PC-9 (cell line): ENCODE data around the gene BCAS2. TPM values are rescaled to one million over a fixed set of nuclear protein-coding genes. Genes with fewer than 3 reads are reported as not detected.

Source experiments
- BruUV-seq: library from RNA; stranded (reverse); fragments of 400-500 nt; replicated peaks from 2 replicates; lab custom pipeline; 2021; lab: Mats Ljungman, UMichigan
- CTCF ChIA-PET: fragments of 300-600 bp; sonication (Branson Sonifier 250); formaldehyde crosslinking; loops from one replicate; lab custom pipeline; 2022; ENCODE audit warnings: antibody characterized with exemption; lab: Charles Lee
- POLR2A ChIA-PET: fragments of 300-600 bp; sonication (Branson Sonifier 250); formaldehyde crosslinking; loops from one replicate; lab custom pipeline; 2022; ENCODE audit warnings: antibody characterized with exemption; ENCODE audit not compliant: unreplicated experiment; lab: Charles Lee
- DNase-seq, 2 experiments: peaks; one replicate each; pipeline versions ENCODE4 v3.0.0 to v3.0.0-alpha.2; 2015 to 2022; ENCODE audit warnings: mixed read lengths in 1 of 2
- H2AFZ ChIP-seq: fragments of 200-600 bp; sonication (generic); 2 replicates; pipeline ENCODE4 v1.8.1; 2017; ENCODE audit warnings: antibody characterized with exemption
- H3F3A ChIP-seq: fragments of 200-600 bp; sonication (generic); 2 replicates; pipeline ENCODE4 v1.8.1; 2017; ENCODE audit warnings: antibody characterized with exemption, mild to moderate bottlenecking, low read depth; ENCODE audit not compliant: insufficient read depth
- H3K27ac ChIP-seq: fragments of 200-600 bp; sonication (generic); 2 replicates; pipeline ENCODE4 v1.6.1; 2016; ENCODE audit warnings: mixed run types
- H3K27me3 ChIP-seq: fragments of 200-600 bp; sonication (generic); 2 replicates; pipeline ENCODE4 v1.6.1; 2016; ENCODE audit warnings: low read depth, mixed run types; ENCODE audit not compliant: insufficient read depth
- H3K36me3 ChIP-seq: fragments of 200-600 bp; sonication (generic); 2 replicates; pipeline ENCODE4 v1.6.1; 2016; ENCODE audit warnings: low read depth, mixed run types
- H3K4me1 ChIP-seq: fragments of 200-600 bp; sonication (generic); replicated peaks from 2 replicates; pipeline ENCODE4 v1.6.1; 2016; ENCODE audit warnings: mixed run types; ENCODE audit not compliant: insufficient read depth
- H3K4me2 ChIP-seq: fragments of 200-600 bp; sonication (generic); 2 replicates; pipeline ENCODE4 v1.6.1; 2017; ENCODE audit warnings: mixed run types
- H3K4me3 ChIP-seq: fragments of 200-600 bp; sonication (generic); 2 replicates; pipeline ENCODE4 v1.6.1; 2016; ENCODE audit warnings: mixed run types
- H3K79me2 ChIP-seq: fragments of 200-600 bp; sonication (generic); 2 replicates; pipeline ENCODE4 v1.6.1; 2017; ENCODE audit warnings: low read depth, mixed run types
- H3K9me2 ChIP-seq: fragments of 200-600 bp; sonication (generic); 2 replicates; pipeline ENCODE4 v1.8.1; 2017; ENCODE audit warnings: mild to moderate bottlenecking; ENCODE audit not compliant: insufficient read depth
- H3K9me3 ChIP-seq: fragments of 200-600 bp; sonication (generic); 2 replicates; pipeline ENCODE4 v1.8.1; 2016; ENCODE audit warnings: low read depth; ENCODE audit not compliant: insufficient read depth
- H4K20me1 ChIP-seq: fragments of 200-600 bp; sonication (generic); 2 replicates; pipeline ENCODE4 v1.8.1; 2017; ENCODE audit not compliant: insufficient read depth
- EZH2 ChIP-seq: fragments of 200-600 bp; sonication (generic); IDR thresholded peaks from 2 replicates; pipeline ENCODE4 v1.8.0; 2017; ENCODE audit warnings: antibody characterized with exemption, low read depth
- intact Hi-C: fragments of 100-400 bp; cut with micrococcal nuclease; formaldehyde crosslinking; loops from one replicate; pipeline ENCODE4 v1.10.0; 2022; ENCODE audit not compliant: unreplicated experiment
- total RNA-seq: library from RNA; stranded (reverse); gene quantifications from 2 replicates; pipeline ENCODE4 v1.2.3, GENCODE V29; 2021
- TF ChIP-seq, protein P1 (sequence below): fragments of 200-600 bp; sonication (generic); conservative IDR thresholded peaks from 2 replicates; pipeline ENCODE4 v1.6.1; 2017; ENCODE audit warnings: mixed run types, antibody characterized with exemption, mild to moderate bottlenecking, moderate library complexity

BCAS2 gene
- total RNA-seq, 1 experiment from 2014 or later, result 36.7 TPM

GRCh38 chr1:114586513-114587047 lies 5.2 kb upstream of the BCAS2 start:
- H3F3A ChIP-seq, result peaks cover 10% of the 10 kb centered on the region; the same call in 1 of the 2 replicates
- intact Hi-C loops, result no loop called here
- peaks cover 6% of the 10 kb centered on the region for H3K4me1 ChIP-seq
- TF ChIP-seq EZH2, result no peak
- TF ChIP-seq, protein P1, sequence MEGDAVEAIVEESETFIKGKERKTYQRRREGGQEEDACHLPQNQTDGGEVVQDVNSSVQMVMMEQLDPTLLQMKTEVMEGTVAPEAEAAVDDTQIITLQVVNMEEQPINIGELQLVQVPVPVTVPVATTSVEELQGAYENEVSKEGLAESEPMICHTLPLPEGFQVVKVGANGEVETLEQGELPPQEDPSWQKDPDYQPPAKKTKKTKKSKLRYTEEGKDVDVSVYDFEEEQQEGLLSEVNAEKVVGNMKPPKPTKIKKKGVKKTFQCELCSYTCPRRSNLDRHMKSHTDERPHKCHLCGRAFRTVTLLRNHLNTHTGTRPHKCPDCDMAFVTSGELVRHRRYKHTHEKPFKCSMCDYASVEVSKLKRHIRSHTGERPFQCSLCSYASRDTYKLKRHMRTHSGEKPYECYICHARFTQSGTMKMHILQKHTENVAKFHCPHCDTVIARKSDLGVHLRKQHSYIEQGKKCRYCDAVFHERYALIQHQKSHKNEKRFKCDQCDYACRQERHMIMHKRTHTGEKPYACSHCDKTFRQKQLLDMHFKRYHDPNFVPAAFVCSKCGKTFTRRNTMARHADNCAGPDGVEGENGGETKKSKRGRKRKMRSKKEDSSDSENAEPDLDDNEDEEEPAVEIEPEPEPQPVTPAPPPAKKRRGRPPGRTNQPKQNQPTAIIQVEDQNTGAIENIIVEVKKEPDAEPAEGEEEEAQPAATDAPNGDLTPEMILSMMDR, result no peak
- H4K20me1 ChIP-seq, result no peaks in the 10 kb centered on the region
- no peak overlapping the region for H2AFZ ChIP-seq
- no peaks in the 10 kb centered on the region for H3K9me3 ChIP-seq
- DNase-seq, result no peak
- CTCF ChIA-PET, result no interaction called here
- no peaks in the 10 kb centered on the region for H3K27me3 ChIP-seq
- H3K36me3 ChIP-seq, result no peaks in the 10 kb centered on the region
- H3K4me3 ChIP-seq, result no peak overlapping the region
- POLR2A ChIA-PET, result interaction anchor here (0.5 kb wide), 1 partner anchor 9 kb away, joined by 7 read pairs; no protein-coding TSS in a partner anchor
- no peak overlapping the region for H3K27ac ChIP-seq
- no peaks in the 10 kb centered on the region for H3K9me2 ChIP-seq
- no peaks in the 10 kb centered on the region for H3K79me2 ChIP-seq
- no TSS peak for BruUV-seq
- no peak overlapping the region for H3K4me2 ChIP-seq

DNA sequence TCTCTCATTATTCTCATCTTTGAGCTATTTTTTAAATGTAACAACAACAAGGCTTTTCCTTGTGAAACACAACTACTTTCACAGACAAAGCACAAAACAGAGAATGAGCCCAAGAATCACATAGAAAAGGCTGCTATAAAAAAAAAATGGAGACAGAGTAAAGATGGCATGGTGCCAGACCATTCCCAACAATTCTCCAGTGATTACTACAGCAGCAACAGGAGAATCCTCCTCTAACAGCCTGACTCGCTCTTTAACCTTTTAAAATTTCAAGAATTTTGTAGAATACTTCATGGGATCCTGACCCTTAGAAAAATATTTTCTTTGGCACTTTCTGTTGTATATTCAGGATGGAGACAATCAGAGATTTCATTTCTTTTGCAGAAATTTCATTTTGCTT lies 3.8 kb upstream of the BCAS2 start:
- no TSS peak for BruUV-seq
- CTCF ChIA-PET, result no interaction called here

GRCh38 chr1:114574365-114574764 lies 7.0 kb downstream of the BCAS2 start:
- H3K4me2 ChIP-seq, result no peak overlapping the region
- peaks cover 51% of the 10 kb centered on the region for H3K36me3 ChIP-seq
- no peaks in the 10 kb centered on the region for H3K9me3 ChIP-seq
- DNase-seq, result no peak
- no peaks in the 10 kb centered on the region for H3K27me3 ChIP-seq
- no peaks in the 10 kb centered on the region for H4K20me1 ChIP-seq
- H3K79me2 ChIP-seq, result peaks cover 17% of the 10 kb centered on the region
- H3K4me1 ChIP-seq, result no peaks in the 10 kb centered on the region
- H3K27ac ChIP-seq, result no peak overlapping the region
- H3K4me3 ChIP-seq, result no peak overlapping the region
- BruUV-seq, result no TSS peak
- no peaks in the 10 kb centered on the region for H3F3A ChIP-seq
- intact Hi-C loops, result no loop called here
- no peak overlapping the region for H2AFZ ChIP-seq
- ChIA-PET CTCF (no interaction called here), POLR2A (no interaction called here)
- no peaks in the 10 kb centered on the region for H3K9me2 ChIP-seq
- TF ChIP-seq EZH2, result no peak
- TF ChIP-seq, protein P1, result no peak

More for the DNA sequence above, 3.8 kb upstream of the BCAS2 start:
- H3K4me1 ChIP-seq, result peaks cover 11% of the 10 kb centered on the region
- H3K4me2 ChIP-seq, result no peak overlapping the region
- no peaks in the 10 kb centered on the region for H4K20me1 ChIP-seq
- POLR2A ChIA-PET, result no interaction called here
- no peak for TF ChIP-seq EZH2
- TF ChIP-seq, protein P1, result no peak
- no peaks in the 10 kb centered on the region for H3K27me3 ChIP-seq
- no peaks in the 10 kb centered on the region for H3K9me2 ChIP-seq
- H2AFZ ChIP-seq, result no peak overlapping the region
- H3K36me3 ChIP-seq, result 0 out of 2 replicates have a peak, but pooled peaks cover under 1% of the 10 kb centered on the region
- intact Hi-C loops, result no loop called here
- peaks cover 10% of the 10 kb centered on the region; the same call in 1 of the 2 replicates for H3F3A ChIP-seq
- no peaks in the 10 kb centered on the region for H3K9me3 ChIP-seq
- no peak overlapping the region for H3K27ac ChIP-seq
- no peak overlapping the region for H3K4me3 ChIP-seq
- DNase-seq, result no peak
- H3K79me2 ChIP-seq, result peaks cover 10% of the 10 kb centered on the region
